BLaER1 (cell line): ENCODE data around the gene TRIM38.

Source experiments
- H3K27ac ChIP-seq: shearing (Covaris generic); formaldehyde crosslinking; 2 replicates; pipeline ENCODE4 v1.8.1; 2022
- H3K27me3 ChIP-seq: shearing (Covaris generic); formaldehyde crosslinking; 2 replicates; pipeline ENCODE4 v1.8.1; 2022
- H3K36me3 ChIP-seq: shearing (Covaris generic); formaldehyde crosslinking; 2 replicates; pipeline ENCODE4 v1.8.1; 2022
- H3K4me1 ChIP-seq: shearing (Covaris generic); formaldehyde crosslinking; 2 replicates; pipeline ENCODE4 v1.8.1; 2022
- H3K4me2 ChIP-seq: shearing (Covaris generic); formaldehyde crosslinking; 2 replicates; pipeline ENCODE4 v1.8.1; 2022
- H3K4me3 ChIP-seq: shearing (Covaris generic); formaldehyde crosslinking; 2 replicates; pipeline ENCODE4 v1.8.1; 2022
- H3K9ac ChIP-seq: shearing (Covaris generic); formaldehyde crosslinking; 2 replicates; pipeline ENCODE4 v1.8.1; 2022
- H3K9me3 ChIP-seq: shearing (Covaris generic); formaldehyde crosslinking; 2 replicates; pipeline ENCODE4 v1.8.1; 2022
- H4K20me1 ChIP-seq: shearing (Covaris generic); formaldehyde crosslinking; 2 replicates; pipeline ENCODE4 v1.8.1; 2022
- Cebpa-rat ChIP-seq: shearing (Covaris generic); IDR thresholded peaks from 2 replicates; pipeline ENCODE4 v1.8.1; 2022

The TRIM38 gene

DNA sequence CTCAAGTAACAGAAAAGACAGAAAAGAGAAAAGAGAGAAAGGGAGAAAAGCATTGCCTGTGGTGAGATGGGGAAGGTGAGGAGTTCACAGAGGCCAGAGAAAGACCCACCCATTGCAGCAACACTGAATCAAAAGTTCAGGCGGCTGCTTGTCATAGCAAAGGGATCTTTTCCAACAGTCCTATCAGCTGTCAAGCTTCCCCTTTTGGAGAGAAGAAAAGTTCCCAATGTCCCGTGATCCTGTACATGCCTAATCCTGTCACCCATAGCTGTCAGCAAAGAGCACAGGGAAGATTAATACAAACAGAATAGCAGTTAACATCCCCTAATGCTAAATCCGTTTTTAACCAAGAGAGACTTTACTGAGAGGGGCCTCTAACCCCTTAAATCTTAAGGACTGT lies 8.9 kb upstream of the TRIM38 start:
- Histone ChIP-seq H3K4me3 (no peak overlapping the region), H3K9ac (no peak overlapping the region), H3K9me3 (peaks cover 32% of the 10 kb centered on the region), H4K20me1 (no peaks in the 10 kb centered on the region), H3K36me3 (no peaks in the 10 kb centered on the region), H3K27ac (no peak overlapping the region), H3K4me2 (no peak overlapping the region), H3K4me1 (peaks cover 6% of the 10 kb centered on the region), H3K27me3 (no peaks in the 10 kb centered on the region)
- TF ChIP-seq Cebpa-rat = no peak

DNA sequence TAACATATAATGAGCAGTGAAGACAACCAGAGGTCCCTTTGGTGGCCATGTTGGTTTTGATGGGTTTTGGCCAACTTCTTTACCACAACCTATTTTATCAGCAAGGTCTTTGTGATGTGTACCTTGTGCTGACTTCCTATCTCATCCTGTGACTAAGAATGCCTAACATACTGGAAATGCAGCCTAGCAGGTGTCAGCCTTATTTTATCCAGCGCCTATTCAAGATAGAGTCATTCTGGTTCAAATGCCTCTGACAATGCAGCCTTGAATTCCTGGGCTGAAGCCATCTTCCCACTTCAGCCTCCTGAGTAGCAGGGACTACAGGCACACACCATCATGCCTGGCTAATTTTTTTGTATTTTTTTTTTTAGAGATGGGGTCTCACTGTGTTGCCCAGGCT lies 7.8 kb upstream of the TRIM38 start:
- TF ChIP-seq Cebpa-rat = no peak
- no peak overlapping the region for H3K27ac ChIP-seq
- H3K4me1 ChIP-seq = peaks cover 17% of the 10 kb centered on the region
- H3K27me3 ChIP-seq = no peaks in the 10 kb centered on the region
- no peaks in the 10 kb centered on the region for H4K20me1 ChIP-seq
- peaks cover 42% of the 10 kb centered on the region for H3K9me3 ChIP-seq
- no peaks in the 10 kb centered on the region for H3K36me3 ChIP-seq
- H3K4me3 ChIP-seq = no peak overlapping the region
- no peak overlapping the region for H3K9ac ChIP-seq
- H3K4me2 ChIP-seq = no peak overlapping the region

- no peak overlapping the region for H3K4me2 ChIP-seq
- TF ChIP-seq Cebpa-rat = no peak
- H3K9me3 ChIP-seq = peaks cover 41% of the 10 kb centered on the region
- peaks cover 31% of the 10 kb centered on the region for H3K4me1 ChIP-seq
- H3K36me3 ChIP-seq = no peaks in the 10 kb centered on the region; the same call in 1 of the 2 replicates
- H3K27me3 ChIP-seq = no peaks in the 10 kb centered on the region
- H3K27ac ChIP-seq = no peak overlapping the region
- no peak overlapping the region for H3K4me3 ChIP-seq
- H4K20me1 ChIP-seq = no peaks in the 10 kb centered on the region
- no peak overlapping the region for H3K9ac ChIP-seq
Observed at GRCh38 chr6:25956226-25956625, 6.4 kb upstream of the TRIM38 start.

DNA sequence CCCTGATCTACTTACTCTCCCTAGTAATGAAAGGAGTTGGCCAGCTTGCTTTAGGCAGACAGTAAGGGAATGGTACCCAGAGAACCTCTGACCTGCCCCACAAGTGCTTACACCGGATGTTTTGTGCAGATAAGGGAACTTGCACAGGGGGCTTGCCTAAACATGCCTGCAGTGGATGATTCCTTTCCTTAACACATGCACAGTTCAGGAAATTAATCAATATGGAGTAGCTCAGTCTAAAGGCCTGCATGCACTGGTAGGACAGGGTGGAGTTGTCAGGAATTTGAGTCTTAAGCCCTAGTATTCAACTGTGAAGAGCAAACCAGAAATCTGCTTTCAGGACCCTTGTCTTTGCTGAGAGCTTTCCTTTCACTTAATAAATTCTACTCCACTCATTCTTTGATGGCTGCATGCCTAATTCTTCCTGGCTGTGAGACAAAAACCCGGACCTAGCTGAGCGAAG lies 3.9 kb upstream of the TRIM38 start:
- peak overlapping the region; percentile 92 for H3K4me2 ChIP-seq
- no peak overlapping the region for H3K9ac ChIP-seq
- H3K27me3 ChIP-seq = no peaks in the 10 kb centered on the region
- H3K4me1 ChIP-seq = peaks cover 40% of the 10 kb centered on the region
- peak overlapping the region; percentile 97 for H3K27ac ChIP-seq
- H3K36me3 ChIP-seq = no peaks in the 10 kb centered on the region; the same call in 1 of the 2 replicates
- H3K9me3 ChIP-seq = peaks cover 39% of the 10 kb centered on the region
- TF ChIP-seq Cebpa-rat = no peak
- H4K20me1 ChIP-seq = no peaks in the 10 kb centered on the region
- peak overlapping the region; percentile 19; the same call in 1 of the 2 replicates for H3K4me3 ChIP-seq

DNA sequence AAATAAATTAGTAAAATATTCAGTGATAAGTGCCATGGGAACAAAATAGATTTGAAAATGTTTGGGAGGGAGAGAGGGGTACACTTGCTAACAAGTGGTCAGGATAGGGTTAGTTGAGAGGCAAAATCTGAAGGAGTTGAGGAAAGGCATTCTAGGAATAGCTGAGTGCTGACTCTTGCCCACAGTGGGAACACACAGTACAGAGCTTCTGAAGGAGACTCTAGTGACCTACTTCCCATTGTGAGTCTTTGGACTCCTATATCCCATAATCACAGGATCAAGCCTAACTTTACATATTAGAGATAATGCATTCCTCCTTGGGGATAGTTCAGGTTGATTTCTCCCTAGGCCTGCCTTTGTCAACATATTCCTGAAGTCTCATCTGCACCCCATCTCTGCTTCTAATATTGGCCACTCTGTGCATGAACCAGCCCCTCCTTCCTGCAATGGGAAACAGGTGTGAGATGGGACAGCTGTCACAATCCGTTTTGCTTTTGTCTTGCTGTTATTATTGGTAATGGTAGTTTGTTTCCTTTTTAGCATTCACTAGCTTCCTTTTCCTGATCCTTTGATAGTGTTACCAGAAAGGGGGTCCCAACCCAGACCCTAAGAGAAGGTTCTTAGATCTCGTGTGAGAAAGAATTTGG lies 2.6 kb upstream of the TRIM38 start:
- H3K9ac ChIP-seq = peak overlapping the region; percentile 43; the same call in 1 of the 2 replicates
- H3K4me2 ChIP-seq = peak overlapping the region; percentile 92
- H3K27ac ChIP-seq = peak overlapping the region; percentile 97
- peaks cover 39% of the 10 kb centered on the region for H3K9me3 ChIP-seq
- TF ChIP-seq Cebpa-rat = no peak
- H4K20me1 ChIP-seq = peaks cover 9% of the 10 kb centered on the region
- H3K27me3 ChIP-seq = no peaks in the 10 kb centered on the region
- H3K4me1 ChIP-seq = peaks cover 49% of the 10 kb centered on the region
- peaks cover 6% of the 10 kb centered on the region for H3K36me3 ChIP-seq
- peak overlapping the region; percentile 62 for H3K4me3 ChIP-seq

DNA sequence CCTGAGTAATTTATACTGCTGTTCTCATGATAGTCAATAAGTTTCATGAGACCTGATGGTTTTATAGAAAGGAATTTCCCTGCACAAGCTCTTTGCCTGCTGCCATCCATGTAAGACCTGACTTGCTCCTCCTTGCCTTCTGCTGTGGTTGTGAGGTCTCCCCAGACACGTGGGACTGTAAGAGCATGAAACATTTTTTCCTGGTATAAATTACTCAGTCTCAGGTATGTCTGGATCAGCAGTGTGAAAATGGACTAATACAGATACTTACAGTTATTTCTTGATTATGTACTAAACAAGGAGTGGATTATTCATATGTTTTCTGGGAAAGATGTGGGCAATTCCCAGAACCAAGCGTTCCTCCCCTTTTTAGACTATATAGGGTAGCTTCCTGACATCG lies 1.9 kb upstream of the TRIM38 start:
- Histone ChIP-seq H3K4me2 (peak overlapping the region; percentile 92), H3K36me3 (peaks cover 13% of the 10 kb centered on the region), H3K9ac (peak overlapping the region; percentile 43; the same call in 1 of the 2 replicates), H3K9me3 (peaks cover 37% of the 10 kb centered on the region), H3K4me3 (peak overlapping the region; percentile 62), H3K4me1 (peaks cover 56% of the 10 kb centered on the region), H3K27me3 (no peaks in the 10 kb centered on the region), H4K20me1 (peaks cover 17% of the 10 kb centered on the region), H3K27ac (peak overlapping the region; percentile 97)
- TF ChIP-seq Cebpa-rat = no peak

GRCh38 chr6:25961619-25962148 lies 918 bp upstream of the TRIM38 start:
- Histone ChIP-seq H3K4me2 (peak overlapping the region; percentile 92), H3K4me1 (peaks cover 66% of the 10 kb centered on the region), H3K9me3 (peaks cover 37% of the 10 kb centered on the region), H3K36me3 (peaks cover 23% of the 10 kb centered on the region), H3K9ac (peak overlapping the region; percentile 76), H3K27me3 (no peaks in the 10 kb centered on the region), H4K20me1 (peaks cover 26% of the 10 kb centered on the region), H3K27ac (peak overlapping the region; percentile 97), H3K4me3 (peak overlapping the region; percentile 62)
- no peak for TF ChIP-seq Cebpa-rat

DNA sequence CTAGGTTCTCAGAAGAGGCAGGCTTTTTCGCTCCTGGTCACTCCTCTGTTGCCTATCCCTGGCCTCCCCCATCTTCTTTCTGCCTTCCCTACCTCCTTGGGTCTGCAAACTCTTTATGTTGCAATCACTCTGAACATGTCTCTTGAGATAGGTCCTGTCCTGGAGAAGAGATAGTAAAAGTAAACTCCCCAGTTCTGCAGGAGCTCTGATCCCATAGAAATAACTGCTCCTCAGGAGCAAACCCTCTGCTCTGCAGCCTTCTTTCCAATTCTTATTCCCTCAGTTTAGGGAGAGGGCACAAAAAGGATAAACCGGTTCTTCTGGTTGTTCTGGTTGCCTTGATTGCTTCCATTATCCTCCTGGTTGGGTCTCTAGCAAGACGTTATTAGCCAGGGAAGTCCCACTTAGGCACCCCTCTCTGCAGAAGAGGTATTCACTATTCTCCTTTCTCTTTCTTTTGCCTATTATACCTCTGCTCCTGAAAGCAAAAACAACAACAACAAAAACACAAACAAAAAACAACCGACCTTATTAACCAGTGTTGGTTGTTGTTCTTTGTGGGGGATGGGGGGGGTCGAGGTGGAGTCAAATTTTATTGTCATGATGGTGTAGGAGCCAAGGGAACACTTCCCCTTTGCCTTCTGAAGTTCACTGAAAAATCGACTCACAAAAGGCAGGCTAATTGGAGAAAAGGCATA lies 973 bp downstream of the TRIM38 start:
- TF ChIP-seq Cebpa-rat = no peak
- H3K36me3 ChIP-seq = peaks cover 42% of the 10 kb centered on the region
- H3K4me2 ChIP-seq = peak overlapping the region; percentile 93
- H3K9me3 ChIP-seq = peaks cover 25% of the 10 kb centered on the region
- no peaks in the 10 kb centered on the region for H3K27me3 ChIP-seq
- peak overlapping the region; percentile 97 for H3K27ac ChIP-seq
- H4K20me1 ChIP-seq = peaks cover 45% of the 10 kb centered on the region
- peak overlapping the region; percentile 97 for H3K9ac ChIP-seq
- H3K4me1 ChIP-seq = peaks cover 80% of the 10 kb centered on the region
- H3K4me3 ChIP-seq = peak overlapping the region; percentile 87

GRCh38 chr6:25965058-25965457 lies 2.5 kb downstream of the TRIM38 start:
- peaks cover 60% of the 10 kb centered on the region for H4K20me1 ChIP-seq
- H3K4me3 ChIP-seq = peak overlapping the region; percentile 87
- no peaks in the 10 kb centered on the region for H3K27me3 ChIP-seq
- H3K4me2 ChIP-seq = peak overlapping the region; percentile 93
- H3K27ac ChIP-seq = peak overlapping the region; percentile 97
- TF ChIP-seq Cebpa-rat = no peak
- peaks cover 69% of the 10 kb centered on the region for H3K4me1 ChIP-seq
- peaks cover 57% of the 10 kb centered on the region for H3K36me3 ChIP-seq
- peaks cover 10% of the 10 kb centered on the region for H3K9me3 ChIP-seq
- 0 out of 2 replicates have a peak overlapping the region, but pooled peaks have one; percentile 97 for H3K9ac ChIP-seq

GRCh38 chr6:25966711-25967110 lies 4.1 kb downstream of the TRIM38 start:
- Histone ChIP-seq H3K27ac (0 out of 2 replicates have a peak overlapping the region, but pooled peaks have one; percentile 14), H3K4me3 (peak overlapping the region; percentile 87), H3K4me1 (peaks cover 53% of the 10 kb centered on the region), H4K20me1 (peaks cover 76% of the 10 kb centered on the region), H3K9ac (peak overlapping the region; percentile 34; the same call in 1 of the 2 replicates), H3K9me3 (no peaks in the 10 kb centered on the region), H3K36me3 (peaks cover 73% of the 10 kb centered on the region), H3K27me3 (no peaks in the 10 kb centered on the region), H3K4me2 (peak overlapping the region; percentile 93)
- no peak for TF ChIP-seq Cebpa-rat
